ENCODE data around the gene NTM.

Gene NTM

DNA sequence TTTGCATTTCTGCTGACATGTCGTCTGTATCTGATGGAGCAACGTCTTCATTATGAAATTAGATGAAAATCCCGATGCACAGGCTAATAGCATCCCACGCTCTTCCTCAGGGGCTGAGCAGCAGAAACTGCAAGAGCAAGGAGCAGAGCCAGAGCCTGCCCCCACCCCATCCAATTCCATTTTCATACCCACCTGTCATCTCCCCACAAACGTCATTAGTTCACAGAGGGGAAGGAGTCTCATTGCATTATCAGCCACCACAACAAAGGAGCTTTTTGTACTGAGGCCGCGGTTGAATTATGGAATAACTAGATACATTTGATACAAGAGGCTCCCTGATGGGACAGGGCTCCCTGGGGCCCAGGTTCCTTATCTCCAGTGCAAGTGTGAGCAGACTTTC is 515.0 kb downstream of the NTM start:
- no peak for DNase-seq

- no peak for DNase-seq
Observed at GRCh38 chr11:131886201-131886600, 515.8 kb downstream of the NTM start.

DNA sequence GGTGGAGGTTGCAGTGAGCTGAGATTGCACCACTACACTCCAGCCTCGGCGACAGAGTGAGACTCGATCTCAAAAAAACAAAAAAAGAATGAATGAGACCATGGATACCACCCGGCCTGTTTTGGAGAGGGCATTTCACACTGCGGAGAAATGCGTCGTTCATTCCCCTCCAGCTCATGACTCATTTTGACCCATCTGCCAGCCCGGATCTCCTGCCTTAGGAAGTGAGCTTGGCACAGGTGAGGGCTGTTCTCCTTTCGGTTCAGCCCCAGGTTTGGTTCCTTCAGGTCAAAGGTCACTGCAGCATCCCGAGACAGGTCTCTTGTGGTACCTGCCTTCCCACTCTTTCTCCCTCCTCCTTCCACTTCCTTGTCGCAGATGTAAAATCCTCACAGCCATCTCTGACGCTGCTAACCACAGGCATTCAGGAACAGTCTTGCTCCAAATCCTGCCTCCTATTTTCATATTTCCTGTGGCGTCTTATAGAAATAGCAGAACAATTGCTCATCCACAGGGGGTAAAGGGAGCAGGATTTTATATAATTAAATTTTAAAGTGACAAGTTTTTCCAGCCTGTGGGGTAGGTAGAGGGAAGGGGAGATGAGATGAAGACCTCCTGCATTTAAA is 517.9 kb downstream of the NTM start:
- DNase-seq = no peak

DNA sequence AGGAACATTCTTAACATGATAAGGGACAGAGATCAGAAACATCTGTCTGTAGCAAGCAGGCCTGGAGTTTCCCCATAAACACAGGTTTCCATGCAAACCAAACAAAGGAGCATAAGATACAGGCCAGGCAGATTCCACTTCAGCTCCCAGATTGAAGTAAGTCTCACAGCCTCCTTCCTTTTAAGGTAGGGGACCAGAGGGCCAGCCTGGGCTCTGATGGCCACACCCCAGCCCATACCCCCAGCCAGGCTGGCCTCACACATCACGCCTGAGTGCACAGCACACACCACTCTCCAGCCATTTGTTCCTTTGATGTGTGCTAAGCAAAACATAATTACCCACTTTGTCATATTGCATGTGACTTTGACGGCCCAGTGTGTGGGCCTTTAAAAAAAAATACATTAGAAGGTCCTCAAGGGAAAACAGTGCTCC is 518.7 kb downstream of the NTM start:
- DNase-seq = no peak

- no peak for DNase-seq
Observed at GRCh38 chr11:131889760-131890581, 519.6 kb downstream of the NTM start.

GRCh38 chr11:131893103-131893890 is 522.9 kb downstream of the NTM start:
- no peak for DNase-seq

DNA sequence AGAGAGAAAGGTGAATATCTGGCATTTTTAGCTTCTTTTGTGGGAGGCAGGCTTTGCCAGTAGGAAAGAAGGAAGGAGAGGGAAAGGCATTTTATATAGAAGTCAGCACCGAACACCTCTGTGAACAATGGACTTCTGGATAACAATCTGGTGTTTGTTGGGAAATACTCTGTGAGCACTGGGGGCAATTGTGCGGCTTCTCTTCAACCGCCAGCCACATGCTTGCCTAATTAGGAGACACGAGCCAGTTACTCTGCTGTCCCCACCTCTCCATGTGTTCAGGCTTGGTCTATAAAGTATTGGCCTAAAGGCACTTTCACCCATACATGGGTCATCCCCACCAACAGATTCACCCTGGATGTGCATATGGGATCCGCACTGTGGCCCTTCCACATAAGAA is 523.6 kb downstream of the NTM start:
- DNase-seq = no peak

GRCh38 chr11:131894615-131895544 is 524.5 kb downstream of the NTM start:
- no peak for DNase-seq

- no peak for DNase-seq
Observed at GRCh38 chr11:131895865-131896264, 525.5 kb downstream of the NTM start.

- no peak for DNase-seq
Observed at GRCh38 chr11:131896978-131897615, 526.7 kb downstream of the NTM start.

- no peak for DNase-seq
Observed at GRCh38 chr11:131897956-131898355, 527.5 kb downstream of the NTM start.

GRCh38 chr11:131898949-131899348 is 528.5 kb downstream of the NTM start:
- DNase-seq = no peak

GRCh38 chr11:131899950-131900580 is 529.6 kb downstream of the NTM start:
- DNase-seq = no peak

DNA sequence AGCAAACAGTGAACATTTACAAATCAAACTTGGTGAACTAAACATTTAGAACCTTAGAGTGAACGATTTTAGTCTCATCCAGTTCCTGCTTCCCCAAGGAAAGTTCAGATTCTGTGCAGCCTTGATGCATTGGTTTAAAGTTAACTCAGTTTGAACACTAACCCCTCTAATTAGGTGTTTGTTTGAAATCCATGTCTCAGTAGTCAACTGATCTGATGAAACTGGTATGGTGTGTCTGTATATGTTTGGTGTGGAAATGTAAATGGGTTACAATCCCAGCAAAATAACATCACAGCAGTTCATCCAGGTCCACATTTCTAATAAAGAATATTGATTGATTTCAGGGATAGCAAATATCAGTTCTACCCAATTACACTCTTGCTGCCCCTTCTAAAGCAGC is 532.0 kb downstream of the NTM start:
- no peak for DNase-seq

DNA sequence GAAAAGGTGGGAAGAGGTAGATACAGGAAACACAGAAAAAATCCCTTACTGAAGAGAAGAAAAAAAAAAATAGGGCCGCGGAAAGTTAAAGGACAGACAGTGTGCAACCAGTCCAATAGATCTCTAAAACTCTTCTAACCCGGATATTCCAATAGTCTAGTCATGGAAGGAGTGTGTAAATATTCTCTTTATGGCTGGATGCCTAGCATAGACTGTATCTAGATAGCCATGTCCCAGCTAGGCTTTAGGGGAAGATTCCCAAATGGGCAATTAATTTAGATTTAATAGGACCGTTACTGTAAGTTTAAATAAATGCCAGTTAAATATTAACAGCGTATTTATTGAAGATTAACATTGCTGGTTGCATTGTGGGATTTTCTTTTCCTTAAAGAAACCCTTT is 532.7 kb downstream of the NTM start:
- no peak for DNase-seq

DNA sequence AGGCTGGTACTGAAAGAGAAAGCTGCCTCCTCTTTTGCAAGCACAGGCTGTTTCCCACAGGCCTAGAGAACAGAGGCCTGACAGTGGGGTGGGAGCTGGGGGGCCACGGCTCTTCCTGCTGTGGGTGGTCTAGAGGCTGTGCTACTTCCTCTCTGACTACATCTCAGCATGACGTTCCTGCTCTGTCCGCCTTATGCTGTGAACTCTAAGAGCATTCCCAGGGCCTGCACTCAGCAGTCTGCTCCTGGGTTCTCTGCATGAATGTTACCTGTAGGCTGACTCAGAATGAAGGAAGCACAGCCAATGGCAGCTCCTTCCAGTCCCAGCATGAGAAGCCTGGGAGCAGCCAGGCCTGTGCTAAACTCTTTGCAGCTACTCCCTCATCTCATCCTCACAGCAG is 534.3 kb downstream of the NTM start:
- DNase-seq = no peak

- DNase-seq = no peak
Observed at GRCh38 chr11:131906963-131907362, 536.5 kb downstream of the NTM start.

DNA sequence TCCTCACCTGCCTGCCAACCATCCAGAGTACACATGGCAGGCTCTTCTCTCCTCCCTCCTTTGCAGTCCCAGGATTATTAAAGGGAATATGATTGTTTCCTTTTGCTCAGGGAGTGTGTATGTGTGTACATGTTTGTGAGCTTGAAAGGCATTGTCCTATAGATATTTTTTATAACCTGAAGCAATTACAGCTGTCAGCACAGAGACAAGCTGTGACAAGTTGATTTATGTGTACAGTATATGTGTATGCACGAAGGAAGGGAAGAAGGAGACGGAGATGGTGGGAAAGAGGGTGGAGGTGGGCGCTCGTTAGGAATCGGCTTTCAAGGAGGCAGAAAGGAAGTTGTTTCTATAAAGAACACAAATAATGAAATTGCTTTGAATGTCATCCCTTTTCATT is 537.0 kb downstream of the NTM start:
- no peak for DNase-seq

GRCh38 chr11:131908316-131908715 is 537.9 kb downstream of the NTM start:
- DNase-seq = no peak

- no peak for DNase-seq
Observed at GRCh38 chr11:131909426-131910177, 539.2 kb downstream of the NTM start.

GRCh38 chr11:131910178-131910522 is 539.7 kb downstream of the NTM start:
- DNase-seq = no peak

Measured in NCI-H446 (cell line).